ENCODE data around the gene POLG2. TPM values are rescaled to one million over a fixed set of nuclear protein-coding genes. Genes with fewer than 3 reads are reported as not detected.
"Not testable (repeated sequence)": the region's sequence is repeated elsewhere in the genome, so short reads cannot be mapped to it uniquely, and the experiment has no call there.

Gene POLG2
- total RNA-seq, 1 experiment from 2014 or later = 11.6 TPM

GRCh38 chr17:64484380-64484779 lies 12.5 kb downstream of the POLG2 start:
- DNase-seq (ENCODE audit: low read depth) = no peak

GRCh38 chr17:64480951-64481350 lies 15.9 kb downstream of the POLG2 start:
- DNase-seq (ENCODE audit: low read depth) = no peak

GRCh38 chr17:64477849-64478248 lies 19.0 kb downstream of the POLG2 start:
- DNase-seq (ENCODE audit: low read depth) = no peak

- no peak for DNase-seq (ENCODE audit: low read depth)
Measured at GRCh38 chr17:64472564-64472963, 24.3 kb downstream of the POLG2 start.

- no peak for DNase-seq (ENCODE audit: low read depth)
Measured at GRCh38 chr17:64471440-64471839, 25.4 kb downstream of the POLG2 start.

GRCh38 chr17:64470625-64471024 lies 26.2 kb downstream of the POLG2 start:
- no peak for DNase-seq (ENCODE audit: low read depth)

- DNase-seq (ENCODE audit: low read depth) = not testable (repeated sequence)
Measured at GRCh38 chr17:64466834-64467233, 30.0 kb downstream of the POLG2 start.

GRCh38 chr17:64466019-64466735 lies 30.7 kb downstream of the POLG2 start:
- DNase-seq (ENCODE audit: low read depth) = no peak

GRCh38 chr17:64461788-64462187 lies 35.1 kb downstream of the POLG2 start:
- DNase-seq (ENCODE audit: low read depth) = no peak

- no peak for DNase-seq (ENCODE audit: low read depth)
Measured at GRCh38 chr17:64460955-64461354, 35.9 kb downstream of the POLG2 start.

GRCh38 chr17:64459818-64460217 lies 37.0 kb downstream of the POLG2 start:
- not testable (repeated sequence) for DNase-seq (ENCODE audit: low read depth)

GRCh38 chr17:64459284-64459747 lies 37.5 kb downstream of the POLG2 start:
- DNase-seq (ENCODE audit: low read depth) = peak; percentile 53

GRCh38 chr17:64458756-64459155 lies 38.1 kb downstream of the POLG2 start:
- no peak for DNase-seq (ENCODE audit: low read depth)

GRCh38 chr17:64457156-64457555 lies 39.7 kb downstream of the POLG2 start:
- DNase-seq (ENCODE audit: low read depth) = peak; percentile 18

GRCh38 chr17:64455993-64456885 lies 40.6 kb downstream of the POLG2 start:
- DNase-seq (ENCODE audit: low read depth) = no peak

- no peak for DNase-seq (ENCODE audit: low read depth)
Measured at GRCh38 chr17:64449545-64449944, 47.3 kb downstream of the POLG2 start.

GRCh38 chr17:64448665-64449512 lies 48.0 kb downstream of the POLG2 start, which contains the start of gene MILR1:
TSS of gene MILR1 (plus strand) at chr17:64449115. CDS start at chr17:64449169, 54 bp downstream.
- peak; percentile 78 for DNase-seq (ENCODE audit: low read depth)

- no peak for DNase-seq (ENCODE audit: low read depth)
Measured at GRCh38 chr17:64447526-64447925, 49.3 kb downstream of the POLG2 start.

- DNase-seq (ENCODE audit: low read depth) = no peak
Measured at GRCh38 chr17:64443086-64443760, 53.6 kb downstream of the POLG2 start.

GRCh38 chr17:64442541-64442971 lies 54.3 kb downstream of the POLG2 start:
- peak; percentile 43 for DNase-seq (ENCODE audit: low read depth)
